WERI-Rb-1 (cell line): ENCODE results near the gene FEM1B.

Source experiments
- DNase-seq: peaks from one replicate; pipeline ENCODE4 v3.0.0-alpha.2; 2020
- H3K27ac ChIP-seq: fragments of 250-450 bp; sonication (Bioruptor Pico); 2 replicates; pipeline ENCODE4 v1.5.1; 2020; ENCODE audit warnings: mild to moderate bottlenecking, moderate library complexity
- H3K27me3 ChIP-seq: fragments of 250-450 bp; sonication (Bioruptor Pico); 2 replicates; pipeline ENCODE4 v1.5.1; 2021; ENCODE audit warnings: mild to moderate bottlenecking, low read depth, moderate library complexity; ENCODE audit not compliant: insufficient read depth, severe bottlenecking
- H3K36me3 ChIP-seq: fragments of 250-450 bp; sonication (Bioruptor Pico); 2 replicates; pipeline ENCODE4 v1.5.1; 2020; ENCODE audit warnings: mild to moderate bottlenecking, moderate library complexity
- H3K4me3 ChIP-seq: 2 replicates; pipeline ENCODE4 v1.5.1; 2011; ENCODE audit warnings: low read depth, mild to moderate bottlenecking, control low read depth, low read length
- H3K9me3 ChIP-seq: fragments of 250-450 bp; sonication (Bioruptor Pico); 2 replicates; pipeline ENCODE4 v1.5.1; 2021; ENCODE audit warnings: mild to moderate bottlenecking, moderate library complexity; ENCODE audit not compliant: severe bottlenecking
- CTCF ChIP-seq: IDR thresholded peaks from 2 replicates; pipeline ENCODE4 v1.5.1; 2011; ENCODE audit warnings: low read depth, mild to moderate bottlenecking, control low read depth, inconsistent platforms, low read length

FEM1B gene

DNA sequence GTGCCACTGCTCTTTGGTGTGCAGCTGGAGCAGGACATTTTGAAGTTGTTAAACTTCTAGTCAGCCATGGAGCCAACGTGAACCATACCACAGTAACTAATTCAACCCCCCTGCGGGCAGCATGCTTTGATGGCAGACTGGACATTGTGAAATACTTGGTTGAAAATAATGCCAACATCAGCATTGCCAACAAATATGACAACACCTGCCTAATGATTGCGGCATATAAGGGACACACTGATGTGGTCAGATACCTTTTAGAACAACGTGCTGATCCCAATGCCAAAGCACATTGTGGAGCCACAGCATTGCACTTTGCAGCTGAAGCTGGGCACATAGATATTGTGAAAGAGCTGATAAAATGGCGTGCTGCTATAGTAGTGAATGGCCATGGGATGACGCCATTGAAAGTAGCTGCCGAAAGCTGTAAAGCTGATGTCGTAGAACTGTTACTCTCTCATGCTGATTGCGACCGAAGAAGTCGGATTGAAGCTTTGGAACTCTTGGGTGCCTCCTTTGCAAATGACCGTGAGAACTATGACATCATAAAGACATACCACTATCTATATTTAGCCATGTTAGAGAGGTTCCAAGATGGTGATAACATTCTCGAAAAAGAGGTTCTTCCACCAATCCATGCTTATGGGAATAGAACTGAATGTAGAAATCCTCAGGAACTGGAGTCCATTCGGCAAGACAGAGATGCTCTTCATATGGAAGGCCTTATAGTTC lies 12.2 kb downstream of the FEM1B start:
- no peak for DNase-seq
- Histone ChIP-seq H3K36me3 (peaks cover 46% of the 10 kb centered on the region), H3K27me3 (no peaks in the 10 kb centered on the region), H3K4me3 (no peak overlapping the region), H3K27ac (no peak overlapping the region), H3K9me3 (no peaks in the 10 kb centered on the region)
- TF ChIP-seq CTCF, result no peak

DNA sequence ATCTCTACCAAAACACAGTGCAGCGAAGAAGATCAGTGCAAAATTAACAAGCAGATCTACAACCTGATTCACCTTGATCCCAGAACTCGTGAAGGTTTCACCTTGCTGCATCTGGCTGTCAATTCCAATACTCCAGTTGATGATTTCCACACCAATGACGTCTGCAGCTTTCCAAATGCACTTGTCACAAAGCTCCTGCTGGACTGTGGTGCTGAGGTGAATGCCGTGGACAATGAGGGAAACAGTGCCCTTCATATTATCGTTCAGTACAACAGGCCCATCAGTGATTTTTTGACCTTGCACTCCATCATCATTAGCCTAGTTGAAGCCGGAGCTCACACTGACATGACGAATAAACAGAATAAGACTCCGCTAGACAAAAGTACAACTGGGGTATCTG lies 13.2 kb downstream of the FEM1B start:
- Histone ChIP-seq H3K4me3 (no peak overlapping the region), H3K27ac (no peak overlapping the region), H3K9me3 (no peaks in the 10 kb centered on the region), H3K27me3 (no peaks in the 10 kb centered on the region), H3K36me3 (peaks cover 39% of the 10 kb centered on the region)
- TF ChIP-seq CTCF, result no peak
- no peak for DNase-seq

- DNase-seq, result no peak
- H3K27me3 ChIP-seq, result no peaks in the 10 kb centered on the region
- H3K4me3 ChIP-seq, result no peak overlapping the region
- H3K36me3 ChIP-seq, result peaks cover 36% of the 10 kb centered on the region
- no peak overlapping the region for H3K27ac ChIP-seq
- H3K9me3 ChIP-seq, result no peaks in the 10 kb centered on the region
- no peak for TF ChIP-seq CTCF
Measured at GRCh38 chr15:68292157-68292781, 14.7 kb downstream of the FEM1B start.

DNA sequence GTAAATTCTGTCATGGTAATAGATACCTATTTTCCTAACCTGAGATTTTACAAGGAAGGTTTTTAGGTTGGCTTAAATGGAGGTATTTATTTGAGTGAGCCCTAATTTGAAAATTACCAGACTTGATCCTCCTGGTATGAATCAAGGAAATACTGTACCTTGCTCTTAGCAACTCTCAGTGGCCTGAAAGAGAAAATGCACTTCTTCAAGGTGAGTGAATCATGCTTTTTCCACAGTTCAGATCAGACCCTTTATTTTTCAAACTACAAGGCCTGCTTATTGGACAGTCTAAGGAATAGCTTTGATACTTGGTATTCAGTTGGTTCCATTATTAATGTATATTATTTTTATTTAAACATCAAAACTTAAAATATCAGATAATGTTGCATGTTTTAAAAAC lies 15.4 kb downstream of the FEM1B start:
- peaks cover 36% of the 10 kb centered on the region for H3K36me3 ChIP-seq
- H3K9me3 ChIP-seq, result no peaks in the 10 kb centered on the region
- no peak overlapping the region for H3K27ac ChIP-seq
- DNase-seq, result no peak
- no peaks in the 10 kb centered on the region for H3K27me3 ChIP-seq
- TF ChIP-seq CTCF, result no peak
- H3K4me3 ChIP-seq, result no peak overlapping the region

DNA sequence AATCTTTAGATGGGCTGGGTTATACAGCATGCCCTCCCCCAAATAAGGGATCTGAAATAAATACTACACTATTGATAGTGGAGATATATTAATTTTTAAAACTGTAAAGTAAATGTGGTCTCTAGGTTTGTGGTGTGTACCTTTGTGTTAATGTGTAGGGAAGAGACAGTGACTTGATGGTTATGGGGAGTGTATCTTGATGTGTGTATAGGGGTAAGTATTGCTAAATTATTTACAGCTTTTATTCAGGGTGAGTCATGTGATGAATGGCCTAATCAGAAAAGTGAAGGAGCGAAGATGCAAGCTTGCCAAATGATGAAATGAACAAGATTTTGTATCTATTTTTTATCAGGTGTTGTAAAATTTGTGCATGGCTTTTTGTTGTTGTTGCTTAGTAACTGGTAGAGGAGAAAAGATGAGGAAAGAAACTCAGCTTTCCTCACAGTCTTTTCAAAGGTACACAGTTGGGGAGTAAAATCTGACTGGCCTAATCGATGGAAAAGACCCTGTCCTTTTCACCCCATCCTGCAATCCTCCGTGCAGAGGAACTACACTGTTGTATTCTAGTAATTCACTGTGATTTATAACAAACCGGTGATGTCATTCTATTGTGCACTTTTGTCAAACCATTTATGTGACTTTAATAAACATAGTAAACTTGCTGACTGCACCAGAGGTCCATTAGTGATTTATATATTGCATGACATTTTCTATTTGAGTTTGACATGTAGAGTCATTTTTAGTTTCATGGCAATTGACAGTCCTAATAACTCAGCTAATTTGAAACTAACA lies 17.7 kb downstream of the FEM1B start:
- no peak for DNase-seq
- TF ChIP-seq CTCF, result no peak
- Histone ChIP-seq H3K27me3 (no peaks in the 10 kb centered on the region), H3K27ac (no peak overlapping the region), H3K4me3 (no peak overlapping the region), H3K36me3 (peaks cover 21% of the 10 kb centered on the region), H3K9me3 (no peaks in the 10 kb centered on the region)
